ENCODE results near the gene CCDC170.

CCDC170 gene

GRCh38 chr6:151546941-151547659 lies 53.3 kb downstream of the CCDC170 start:
- DNase-seq: no peak

GRCh38 chr6:151548201-151548600 lies 54.4 kb downstream of the CCDC170 start:
- DNase-seq: no peak

- DNase-seq: no peak
Observed at GRCh38 chr6:151549790-151550189, 56.0 kb downstream of the CCDC170 start.

- DNase-seq: no peak
Observed at GRCh38 chr6:151550618-151551017, 56.8 kb downstream of the CCDC170 start.

GRCh38 chr6:151551223-151551857 lies 57.5 kb downstream of the CCDC170 start:
- DNase-seq: no peak

- DNase-seq: no peak
Observed at GRCh38 chr6:151553416-151554165, 59.8 kb downstream of the CCDC170 start.

- DNase-seq: no peak
Observed at GRCh38 chr6:151561238-151561637, 67.4 kb downstream of the CCDC170 start.

GRCh38 chr6:151564654-151565053 lies 70.8 kb downstream of the CCDC170 start:
- DNase-seq: no peak

GRCh38 chr6:151565940-151566339 lies 72.1 kb downstream of the CCDC170 start:
- DNase-seq: no peak

GRCh38 chr6:151566557-151566956 lies 72.7 kb downstream of the CCDC170 start:
- no peak for DNase-seq

GRCh38 chr6:151576633-151577032 lies 82.8 kb downstream of the CCDC170 start:
- no peak for DNase-seq

GRCh38 chr6:151577257-151577656 lies 83.4 kb downstream of the CCDC170 start:
- no peak for DNase-seq

- DNase-seq: no peak
Observed at GRCh38 chr6:151585741-151586140, 91.9 kb downstream of the CCDC170 start.

- no peak for DNase-seq
Observed at GRCh38 chr6:151589667-151590066, 95.8 kb downstream of the CCDC170 start.

GRCh38 chr6:151590742-151591141 lies 96.9 kb downstream of the CCDC170 start:
- no peak for DNase-seq

GRCh38 chr6:151592449-151593159 lies 98.8 kb downstream of the CCDC170 start:
- no peak for DNase-seq

GRCh38 chr6:151609146-151609902 lies 115.5 kb downstream of the CCDC170 start:
- DNase-seq: no peak

GRCh38 chr6:151610326-151610725 lies 116.5 kb downstream of the CCDC170 start:
- DNase-seq: no peak

GRCh38 chr6:151614630-151615029 lies 120.8 kb downstream of the CCDC170 start:
- DNase-seq: no peak

- DNase-seq: no peak
Observed at GRCh38 chr6:151616091-151616513, 122.3 kb downstream of the CCDC170 start.

GRCh38 chr6:151616600-151616999 lies 122.8 kb downstream of the CCDC170 start:
- no peak for DNase-seq

- no peak for DNase-seq
Observed at GRCh38 chr6:151617539-151617938, 123.7 kb downstream of the CCDC170 start.

Data from NCI-H1417 treated with DMSO at 0.1 percent for 48 hours (cell line).